ENCODE results near the gene ADM2.

GRCh38 chr22:50479721-50480120, 1.6 kb upstream of the ADM2 start:
- TF ChIP-seq, protein P1, sequence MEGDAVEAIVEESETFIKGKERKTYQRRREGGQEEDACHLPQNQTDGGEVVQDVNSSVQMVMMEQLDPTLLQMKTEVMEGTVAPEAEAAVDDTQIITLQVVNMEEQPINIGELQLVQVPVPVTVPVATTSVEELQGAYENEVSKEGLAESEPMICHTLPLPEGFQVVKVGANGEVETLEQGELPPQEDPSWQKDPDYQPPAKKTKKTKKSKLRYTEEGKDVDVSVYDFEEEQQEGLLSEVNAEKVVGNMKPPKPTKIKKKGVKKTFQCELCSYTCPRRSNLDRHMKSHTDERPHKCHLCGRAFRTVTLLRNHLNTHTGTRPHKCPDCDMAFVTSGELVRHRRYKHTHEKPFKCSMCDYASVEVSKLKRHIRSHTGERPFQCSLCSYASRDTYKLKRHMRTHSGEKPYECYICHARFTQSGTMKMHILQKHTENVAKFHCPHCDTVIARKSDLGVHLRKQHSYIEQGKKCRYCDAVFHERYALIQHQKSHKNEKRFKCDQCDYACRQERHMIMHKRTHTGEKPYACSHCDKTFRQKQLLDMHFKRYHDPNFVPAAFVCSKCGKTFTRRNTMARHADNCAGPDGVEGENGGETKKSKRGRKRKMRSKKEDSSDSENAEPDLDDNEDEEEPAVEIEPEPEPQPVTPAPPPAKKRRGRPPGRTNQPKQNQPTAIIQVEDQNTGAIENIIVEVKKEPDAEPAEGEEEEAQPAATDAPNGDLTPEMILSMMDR (conservative IDR thresholded peaks at IDR 0.05 in 1 of 2, IDR thresholded peaks at IDR 0.05 in 1 of 2; ENCODE audit: low read depth in 1 of 2, low read length in 2 of 2), result no peak
- TF ChIP-seq EZH2 (IDR thresholded peaks at IDR 0.05; ENCODE audit: low read length, missing control alignments), result no peak

Measured in fibroblast of lung (primary cell).